HepG2 (cell line): ENCODE results near the gene BTN1A1.

Source experiments
- CBFB ChIP-seq: sonication (generic); formaldehyde crosslinking; IDR thresholded peaks from 2 replicates; pipeline ENCODE4 v1.4.0; 2020; ENCODE audit warnings: missing genetic modification reagents
- CTCF ChIP-seq: sonication (generic); formaldehyde crosslinking; IDR thresholded peaks from 2 replicates; pipeline ENCODE4 v1.5.0; 2020; ENCODE audit warnings: mild to moderate bottlenecking, missing genetic modification reagents, moderate library complexity
- E2F1 ChIP-seq: sonication (generic); formaldehyde crosslinking; IDR thresholded peaks from 2 replicates; pipeline ENCODE4 v1.5.0; 2020; ENCODE audit warnings: missing genetic modification reagents
- EP300 ChIP-seq, 3 experiments: sonication (generic) in 1 of 3; formaldehyde crosslinking in 1 of 3; IDR thresholded peaks; 2 replicates each; pipeline versions ENCODE4 v1.5.1 to v1.6.1; 2011 to 2020; ENCODE audit warnings: low read depth in 2 of 3, low read length in 2 of 3, borderline replicate concordance in 1 of 3, improper control_type of control experiment in 1 of 3, mild to moderate bottlenecking in 1 of 3, missing genetic modification reagents in 1 of 3, moderate library complexity in 1 of 3
- EZH2 ChIP-seq: conservative IDR thresholded peaks from 2 replicates; pipeline ENCODE4 v1.6.1; 2012; ENCODE audit warnings: mild to moderate bottlenecking, low read depth, low read length, moderate library complexity
- GTF2F1 ChIP-seq: fragments of 150-350 bp; IDR thresholded peaks from 2 replicates; pipeline ENCODE4 v1.6.1; 2014; ENCODE audit warnings: low read length
- TAF1 ChIP-seq: sonication (generic); formaldehyde crosslinking; IDR thresholded peaks from 2 replicates; pipeline ENCODE4 v1.4.0; 2020; ENCODE audit warnings: missing genetic modification reagents
- ZNF431 ChIP-seq: sonication (generic); formaldehyde crosslinking; IDR thresholded peaks from 2 replicates; pipeline ENCODE4 v1.9.0; 2022; ENCODE audit warnings: missing genetic modification reagents, low read depth, mild to moderate bottlenecking, borderline replicate concordance
- ZNF879 ChIP-seq: sonication (generic); formaldehyde crosslinking; IDR thresholded peaks from 2 replicates; pipeline ENCODE4 v1.8.1; 2023; ENCODE audit warnings: missing genetic modification reagents
- ZSCAN25 ChIP-seq: sonication (generic); formaldehyde crosslinking; IDR thresholded peaks from 2 replicates; pipeline ENCODE4 v1.8.0; 2022; ENCODE audit warnings: mild to moderate bottlenecking, missing genetic modification reagents

GRCh38 chr6:26452631-26453235, 47.4 kb upstream of the BTN1A1 start:
- TF ChIP-seq GTF2F1 (no peak), TAF1 (CRISPR knock-in tag) (no peak), ZSCAN25 (no peak), CBFB (CRISPR knock-in tag) (no peak), ZNF431 (CRISPR knock-in tag) (no peak), E2F1 (no peak), EZH2 (no peak), CTCF (CRISPR knock-in tag) (no peak), ZNF879 (CRISPR knock-in tag) (no peak), EP300 (IDR thresholded peaks at IDR 0.05; ENCODE audit: low read depth in 2 of 2, low read length in 2 of 2) (no peak), EP300 (CRISPR knock-in tag; IDR thresholded peaks at IDR 0.05; ENCODE audit: borderline replicate concordance) (no peak)
